Upper lobe of right lung (tissue), 1 donor: ENCODE data around the gene EPHA1. TPM values are rescaled to one million over a fixed set of nuclear protein-coding genes. Genes with fewer than 3 reads are reported as not detected.
"Not testable (repeated sequence)": the region's sequence is repeated elsewhere in the genome, so short reads cannot be mapped to it uniquely, and the experiment has no call there.

Experiments used
- ATAC-seq: fragments of 200-7000 bp; cut with Tn5 transposase; one replicate; pipeline ENCODE4 v1.9.1; 2020; ENCODE audit warnings: mild to moderate bottlenecking, moderate library complexity
- DNase-seq: peaks from one replicate; pipeline ENCODE4 v3.0.0-alpha.2; 2020
- H3K27ac ChIP-seq: fragments of 200-600 bp; one replicate; pipeline ENCODE4 v1.8.0; 2022
- H3K27me3 ChIP-seq: fragments of 200-600 bp; one replicate; pipeline ENCODE4 v1.8.0; 2022; ENCODE audit warnings: mild to moderate bottlenecking
- H3K36me3 ChIP-seq: fragments of 200-600 bp; one replicate; pipeline ENCODE4 v1.8.0; 2022
- H3K4me1 ChIP-seq: fragments of 200-600 bp; one replicate; pipeline ENCODE4 v1.8.0; 2022
- H3K4me3 ChIP-seq: fragments of 200-600 bp; one replicate; pipeline ENCODE4 v1.8.0; 2022; ENCODE audit warnings: mild to moderate bottlenecking
- H3K9me3 ChIP-seq: fragments of 200-600 bp; one replicate; pipeline ENCODE4 v1.8.0; 2022
- intact Hi-C: fragments of 100-400 bp; cut with DNase I; formaldehyde crosslinking; loops from one replicate; pipeline ENCODE4 v1.11.0; 2022
- total RNA-seq: library from RNA; stranded (reverse); fragmentation: NEBNext Ultra II Directional; extraction: Animal tissue kit (Norgen Biotek cat#: 25700); gene quantifications from one replicate; pipeline ENCODE4 v1.2.1, GENCODE V29; 2021
- TF ChIP-seq, protein P1 (sequence below): fragments of 200-600 bp; IDR thresholded peaks from one replicate; pipeline ENCODE4 v1.8.0; 2022; ENCODE audit warnings: antibody characterized with exemption
- donor health status: DM: no; HTN: yes; CAD: no; lungs with severe emphysema.

Gene EPHA1
- total RNA-seq, 1 donor from 2014 or later = 13.9 TPM

DNA sequence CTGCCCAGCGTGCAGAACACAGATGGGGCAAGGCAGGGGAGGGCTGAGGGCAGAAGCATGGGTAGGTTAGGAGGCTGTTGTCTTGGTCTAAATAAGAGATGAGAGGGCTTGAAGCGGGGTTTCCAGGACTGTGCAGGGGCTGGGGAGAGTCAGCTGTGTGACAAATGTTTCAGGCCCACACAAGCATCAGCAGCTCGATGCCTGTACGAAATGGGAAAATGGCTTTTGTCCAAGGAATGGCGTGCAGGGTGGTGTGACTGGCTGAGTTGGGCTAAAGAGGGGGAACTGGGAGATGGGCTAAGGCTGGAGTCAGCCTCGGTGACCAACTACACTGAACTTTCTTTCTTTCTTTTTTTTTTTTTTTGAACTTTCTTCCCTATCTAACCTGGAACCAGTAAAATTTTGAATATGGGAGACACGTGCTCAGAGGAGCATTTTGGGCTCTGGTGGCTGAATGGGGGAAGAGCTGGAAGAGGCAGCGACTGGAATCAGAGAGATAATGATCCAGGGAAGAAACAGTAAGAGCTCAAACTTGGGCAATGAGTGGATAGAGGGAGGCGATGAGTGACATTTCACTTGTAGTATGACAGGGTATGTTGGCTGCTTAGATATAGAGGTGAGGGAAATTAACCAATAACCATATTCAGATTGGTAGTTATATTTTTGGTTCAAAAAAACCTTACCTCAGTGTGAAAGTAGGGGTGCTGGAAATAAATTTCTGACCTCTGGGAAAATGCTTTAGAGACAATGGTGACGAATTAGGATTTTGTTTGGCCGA, 10.2 kb upstream of the EPHA1 start:
- Histone ChIP-seq H3K4me3 (no peak overlapping the region), H3K27me3 (no peaks in the 10 kb centered on the region), H3K9me3 (no peaks in the 10 kb centered on the region), H3K27ac (no peak overlapping the region), H3K4me1 (no peaks in the 10 kb centered on the region), H3K36me3 (no peaks in the 10 kb centered on the region)
- intact Hi-C loops = no loop called here
- TF ChIP-seq, protein P1, sequence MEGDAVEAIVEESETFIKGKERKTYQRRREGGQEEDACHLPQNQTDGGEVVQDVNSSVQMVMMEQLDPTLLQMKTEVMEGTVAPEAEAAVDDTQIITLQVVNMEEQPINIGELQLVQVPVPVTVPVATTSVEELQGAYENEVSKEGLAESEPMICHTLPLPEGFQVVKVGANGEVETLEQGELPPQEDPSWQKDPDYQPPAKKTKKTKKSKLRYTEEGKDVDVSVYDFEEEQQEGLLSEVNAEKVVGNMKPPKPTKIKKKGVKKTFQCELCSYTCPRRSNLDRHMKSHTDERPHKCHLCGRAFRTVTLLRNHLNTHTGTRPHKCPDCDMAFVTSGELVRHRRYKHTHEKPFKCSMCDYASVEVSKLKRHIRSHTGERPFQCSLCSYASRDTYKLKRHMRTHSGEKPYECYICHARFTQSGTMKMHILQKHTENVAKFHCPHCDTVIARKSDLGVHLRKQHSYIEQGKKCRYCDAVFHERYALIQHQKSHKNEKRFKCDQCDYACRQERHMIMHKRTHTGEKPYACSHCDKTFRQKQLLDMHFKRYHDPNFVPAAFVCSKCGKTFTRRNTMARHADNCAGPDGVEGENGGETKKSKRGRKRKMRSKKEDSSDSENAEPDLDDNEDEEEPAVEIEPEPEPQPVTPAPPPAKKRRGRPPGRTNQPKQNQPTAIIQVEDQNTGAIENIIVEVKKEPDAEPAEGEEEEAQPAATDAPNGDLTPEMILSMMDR = no peak
- DNase-seq (no peak), ATAC-seq (no peak)

DNA sequence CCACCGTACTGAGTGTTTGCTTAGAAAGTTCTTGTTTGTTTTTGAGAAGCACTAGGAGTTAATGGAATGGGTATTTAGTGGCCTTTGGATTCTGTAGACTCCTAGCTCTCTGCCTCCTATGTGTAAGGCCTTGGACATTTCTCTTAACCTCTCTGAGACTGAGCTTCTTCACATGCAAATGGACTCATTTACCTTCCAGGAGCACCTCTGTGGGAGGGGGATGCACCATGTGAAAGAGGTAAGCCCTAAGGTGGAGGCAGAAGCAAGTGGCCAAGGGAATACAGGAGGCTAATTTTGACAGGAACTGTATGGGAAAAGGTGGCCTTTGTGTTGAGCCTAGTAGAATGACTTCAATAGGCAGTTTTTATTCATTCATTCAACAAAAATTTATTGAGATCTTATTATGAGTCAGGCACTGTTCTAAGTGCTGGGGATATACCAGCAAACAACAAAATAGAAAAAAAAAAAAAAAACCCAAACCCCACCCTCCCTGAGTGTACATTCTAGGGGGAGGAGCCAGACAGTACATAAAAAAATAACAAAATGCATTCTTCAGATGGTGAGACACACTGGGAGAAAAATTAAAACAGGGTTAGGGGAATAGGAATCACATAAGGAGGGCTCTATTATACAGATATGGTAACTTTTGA, 9.2 kb upstream of the EPHA1 start:
- ATAC-seq = no peak
- Histone ChIP-seq H3K36me3 (no peaks in the 10 kb centered on the region), H3K9me3 (no peaks in the 10 kb centered on the region), H3K4me3 (no peak overlapping the region), H3K27me3 (no peaks in the 10 kb centered on the region), H3K27ac (no peak overlapping the region), H3K4me1 (no peaks in the 10 kb centered on the region)
- DNase-seq = no peak
- intact Hi-C loops = no loop called here
- TF ChIP-seq, protein P1 = no peak

DNA sequence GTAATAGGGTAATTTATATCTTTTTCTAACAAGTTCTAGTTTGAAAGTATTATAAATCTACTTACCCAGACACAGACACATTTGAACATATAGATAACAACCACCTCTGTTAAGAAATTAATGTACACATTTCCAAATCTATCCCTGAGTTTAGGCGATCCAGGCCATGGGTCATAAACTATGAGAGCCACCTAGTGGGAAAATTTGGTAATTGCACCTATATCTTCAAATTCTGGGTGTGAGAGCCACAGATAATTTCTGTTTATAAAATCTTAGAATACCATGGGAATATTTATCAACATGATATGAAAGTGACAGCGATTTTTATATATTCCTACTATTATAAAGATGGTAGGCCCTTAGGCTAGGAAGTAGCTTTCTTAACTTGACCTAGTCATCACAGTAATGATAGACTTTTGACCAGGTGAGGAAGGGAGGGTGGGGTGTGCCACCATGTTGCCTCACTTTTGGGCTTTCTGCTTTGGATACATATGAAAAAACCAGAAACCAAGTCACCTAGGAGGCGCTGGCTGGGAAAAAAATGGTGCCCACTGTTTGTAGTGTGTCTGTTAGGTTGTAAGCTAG, 8.0 kb upstream of the EPHA1 start:
- H3K27ac ChIP-seq = peak overlapping the region; percentile 39
- DNase-seq (no peak), ATAC-seq (peak; percentile 78)
- H3K9me3 ChIP-seq = no peaks in the 10 kb centered on the region
- no peaks in the 10 kb centered on the region for H3K36me3 ChIP-seq
- no peaks in the 10 kb centered on the region for H3K4me1 ChIP-seq
- no peaks in the 10 kb centered on the region for H3K27me3 ChIP-seq
- no peak overlapping the region for H3K4me3 ChIP-seq
- TF ChIP-seq, protein P1 = peak; percentile 87
- intact Hi-C loops = no loop called here

DNA sequence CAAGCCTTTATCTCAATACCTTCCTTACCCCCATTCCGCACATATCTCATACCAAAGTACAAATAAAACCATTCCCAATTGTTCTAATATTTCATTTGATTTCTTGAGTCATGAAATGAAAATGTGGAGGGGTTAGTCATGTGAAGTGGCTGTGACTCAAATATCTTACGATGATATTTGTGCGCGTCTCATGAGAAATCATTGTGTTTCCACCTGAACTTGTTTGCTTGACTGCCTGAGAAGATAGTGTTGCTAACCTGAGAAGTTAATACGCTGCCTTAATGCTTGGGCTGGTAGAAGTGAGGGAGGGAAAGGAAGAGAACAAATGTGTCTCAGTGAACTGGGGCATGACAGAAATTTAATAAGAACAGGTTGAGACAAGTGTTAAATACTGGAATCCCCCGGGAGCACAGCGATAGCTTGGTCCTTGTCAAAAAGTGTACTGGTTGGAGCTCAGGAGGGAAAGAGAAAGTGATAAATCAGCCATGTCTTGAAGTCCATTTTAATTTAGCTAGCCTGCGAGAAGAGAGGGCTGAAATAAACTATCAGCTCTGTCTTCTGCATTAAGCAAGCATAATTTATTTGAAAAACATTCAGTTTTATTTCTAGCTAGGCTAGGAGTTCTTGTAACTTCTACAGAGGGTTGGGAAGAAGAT, 7.2 kb upstream of the EPHA1 start:
- Histone ChIP-seq H3K27ac (peak overlapping the region; percentile 39), H3K36me3 (no peaks in the 10 kb centered on the region), H3K4me1 (peaks cover 5% of the 10 kb centered on the region), H3K27me3 (no peaks in the 10 kb centered on the region), H3K9me3 (no peaks in the 10 kb centered on the region), H3K4me3 (no peak overlapping the region)
- DNase-seq = no peak
- intact Hi-C loops = no loop called here
- TF ChIP-seq, protein P1 = no peak
- ATAC-seq = no peak

DNA sequence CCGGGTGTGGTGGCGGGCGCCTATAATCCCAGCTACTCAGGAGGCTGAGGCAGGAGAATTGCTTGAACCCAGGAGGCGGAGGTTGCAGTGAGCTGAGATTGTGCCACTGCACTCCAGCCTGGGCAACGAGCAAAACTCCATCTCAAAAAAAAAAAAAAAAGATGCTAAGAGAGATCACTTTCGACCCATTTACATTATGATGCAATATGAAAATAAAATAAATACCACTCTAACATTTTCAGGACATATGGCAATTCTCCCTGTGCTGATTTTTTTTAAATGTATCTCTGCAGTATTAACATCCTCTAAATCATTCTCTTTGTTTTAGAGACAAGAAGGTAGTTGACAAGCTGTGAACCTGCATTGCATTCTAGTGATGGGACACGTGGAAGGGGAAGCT, 6.6 kb upstream of the EPHA1 start:
- H3K36me3 ChIP-seq, ATAC-seq, intact Hi-C loops, DNase-seq, H3K27ac ChIP-seq, H3K9me3 ChIP-seq, H3K27me3 ChIP-seq, H3K4me3 ChIP-seq, H3K4me1 ChIP-seq: not testable (repeated sequence)

DNA sequence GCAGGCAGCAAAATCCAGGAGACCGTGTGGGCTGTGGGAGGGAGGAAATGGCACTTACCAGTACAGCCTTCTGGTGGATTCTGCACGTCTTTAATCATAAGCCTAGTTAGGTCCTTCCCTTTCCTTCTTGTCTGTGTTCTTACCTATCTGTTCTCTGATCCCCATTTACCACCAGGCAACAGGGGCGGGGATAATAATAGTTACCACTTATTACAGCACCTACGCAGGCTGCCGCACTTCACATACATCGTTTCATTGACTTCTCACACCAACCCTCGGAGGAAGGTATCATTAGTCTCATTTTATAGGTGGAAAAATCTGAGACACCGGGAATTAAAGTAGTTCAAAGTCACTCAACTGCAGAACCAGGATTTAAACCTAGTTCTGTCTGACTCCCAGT, 4.5 kb upstream of the EPHA1 start:
- ATAC-seq (no peak), DNase-seq (no peak)
- Histone ChIP-seq H3K4me1 (peaks cover 22% of the 10 kb centered on the region), H3K27ac (no peak overlapping the region), H3K4me3 (no peak overlapping the region), H3K9me3 (no peaks in the 10 kb centered on the region), H3K27me3 (no peaks in the 10 kb centered on the region), H3K36me3 (no peaks in the 10 kb centered on the region)
- intact Hi-C loops = no loop called here
- TF ChIP-seq, protein P1 = no peak
